Endothelial cell of umbilical vein (primary cell): ENCODE measurements around the gene ELAVL1.

ENCODE experiments used
- EZH2 ChIP-seq: IDR thresholded peaks from 2 replicates; pipeline ENCODE4 v1.6.1; 2012; ENCODE audit warnings: borderline replicate concordance, low read depth, mild to moderate bottlenecking, moderate library complexity, low read length, inconsistent platforms; ENCODE audit not compliant: severe bottlenecking
- TF ChIP-seq, protein P1 (sequence below), 2 donors: IDR thresholded peaks; 1 replicate in 1 of 2; 2 replicates in 1 of 2; pipeline ENCODE4 v1.5.1; 2011; ENCODE audit warnings: low read length in 2 of 2, mild to moderate bottlenecking in 2 of 2, moderate library complexity in 2 of 2, control low read depth in 1 of 2, inconsistent platforms in 1 of 2, low read depth in 1 of 2; ENCODE audit not compliant: insufficient read depth in 1 of 2; ENCODE audit errors: extremely low read depth in 1 of 2

DNA sequence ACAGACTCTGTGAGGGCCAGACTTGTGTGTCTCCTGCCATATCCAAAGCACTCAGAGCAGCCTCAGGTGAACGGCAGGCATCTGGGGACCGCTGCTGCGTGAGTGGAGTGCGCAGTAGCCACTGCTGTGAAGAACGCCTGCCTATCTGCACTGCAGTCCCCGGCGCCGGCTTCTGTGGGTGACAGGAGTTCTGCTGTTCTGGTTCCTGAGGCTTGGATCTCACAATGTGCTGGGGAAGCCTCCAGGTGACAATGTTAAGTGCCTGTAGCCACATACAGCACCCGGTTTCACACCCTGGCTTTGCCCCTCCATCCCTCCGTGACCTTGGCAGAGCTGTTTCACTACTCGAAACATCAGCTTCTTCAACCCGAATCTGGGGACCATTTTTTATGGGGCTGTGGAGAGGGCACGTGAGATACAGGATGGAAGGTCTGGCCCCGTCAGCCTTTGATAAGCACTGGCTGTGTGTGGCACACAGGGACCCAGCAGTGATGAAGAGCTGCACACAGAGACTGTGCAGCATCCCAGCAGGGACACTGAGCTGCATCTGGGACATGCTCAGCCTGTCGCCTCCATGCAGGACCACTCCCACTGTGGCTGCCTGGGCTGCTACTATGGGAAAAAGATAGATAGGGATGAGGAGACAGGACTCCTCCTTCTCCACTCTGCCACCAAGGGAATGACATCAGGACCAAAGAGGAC, 28.3 kb downstream of the ELAVL1 start:
- TF ChIP-seq, protein P1, sequence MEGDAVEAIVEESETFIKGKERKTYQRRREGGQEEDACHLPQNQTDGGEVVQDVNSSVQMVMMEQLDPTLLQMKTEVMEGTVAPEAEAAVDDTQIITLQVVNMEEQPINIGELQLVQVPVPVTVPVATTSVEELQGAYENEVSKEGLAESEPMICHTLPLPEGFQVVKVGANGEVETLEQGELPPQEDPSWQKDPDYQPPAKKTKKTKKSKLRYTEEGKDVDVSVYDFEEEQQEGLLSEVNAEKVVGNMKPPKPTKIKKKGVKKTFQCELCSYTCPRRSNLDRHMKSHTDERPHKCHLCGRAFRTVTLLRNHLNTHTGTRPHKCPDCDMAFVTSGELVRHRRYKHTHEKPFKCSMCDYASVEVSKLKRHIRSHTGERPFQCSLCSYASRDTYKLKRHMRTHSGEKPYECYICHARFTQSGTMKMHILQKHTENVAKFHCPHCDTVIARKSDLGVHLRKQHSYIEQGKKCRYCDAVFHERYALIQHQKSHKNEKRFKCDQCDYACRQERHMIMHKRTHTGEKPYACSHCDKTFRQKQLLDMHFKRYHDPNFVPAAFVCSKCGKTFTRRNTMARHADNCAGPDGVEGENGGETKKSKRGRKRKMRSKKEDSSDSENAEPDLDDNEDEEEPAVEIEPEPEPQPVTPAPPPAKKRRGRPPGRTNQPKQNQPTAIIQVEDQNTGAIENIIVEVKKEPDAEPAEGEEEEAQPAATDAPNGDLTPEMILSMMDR (IDR thresholded peaks at IDR 0.05; ENCODE audit: extremely low read depth in 1 of 2, insufficient read depth in 1 of 2, low read depth in 1 of 2, low read length in 2 of 2) = no peak
- TF ChIP-seq EZH2 = no peak
